HUES48 (cell line): Measurements from ENCODE around the gene SPOCK1.

Experiments used
- H3K27ac ChIP-seq: one replicate; pipeline ENCODE4 v1.7.0; 2013; ENCODE audit warnings: low read depth, low read length, inconsistent platforms
- H3K27me3 ChIP-seq: 2 replicates; pipeline ENCODE4 v1.6.1; 2013; ENCODE audit warnings: mild to moderate bottlenecking, low read length; ENCODE audit not compliant: control insufficient read depth, insufficient read depth
- H3K36me3 ChIP-seq: 2 replicates; pipeline ENCODE4 v1.6.1; 2013; ENCODE audit warnings: low read length; ENCODE audit not compliant: control insufficient read depth, insufficient read depth
- H3K4me1 ChIP-seq: 2 replicates; pipeline ENCODE4 v1.6.1; 2013; ENCODE audit warnings: mild to moderate bottlenecking, low read length; ENCODE audit not compliant: control insufficient read depth, insufficient read depth
- H3K4me3 ChIP-seq: 2 replicates; pipeline ENCODE4 v1.5.1; 2013; ENCODE audit warnings: mild to moderate bottlenecking, low read depth, low read length
- H3K9ac ChIP-seq: 2 replicates; pipeline ENCODE4 v1.6.1; 2013; ENCODE audit warnings: mild to moderate bottlenecking, low read depth, low read length, moderate library complexity
- H3K9me3 ChIP-seq: 2 replicates; pipeline ENCODE4 v1.6.1; 2013; ENCODE audit warnings: low read length; ENCODE audit not compliant: control insufficient read depth, insufficient read depth

The SPOCK1 gene

GRCh38 chr5:137412136-137412535, 87.0 kb downstream of the SPOCK1 start:
- Histone ChIP-seq H3K27me3 (no peaks in the 10 kb centered on the region), H3K36me3 (no peaks in the 10 kb centered on the region), H3K4me1 (no peaks in the 10 kb centered on the region), H3K27ac (no peak overlapping the region), H3K4me3 (no peak overlapping the region), H3K9ac (no peak overlapping the region), H3K9me3 (no peaks in the 10 kb centered on the region)

GRCh38 chr5:137410234-137411010, 88.7 kb downstream of the SPOCK1 start:
- H3K36me3 ChIP-seq, result no peaks in the 10 kb centered on the region
- H3K9ac ChIP-seq, result no peak overlapping the region
- H3K4me1 ChIP-seq, result no peaks in the 10 kb centered on the region
- no peaks in the 10 kb centered on the region for H3K27me3 ChIP-seq
- no peak overlapping the region for H3K4me3 ChIP-seq
- no peaks in the 10 kb centered on the region for H3K9me3 ChIP-seq
- no peak overlapping the region for H3K27ac ChIP-seq

DNA sequence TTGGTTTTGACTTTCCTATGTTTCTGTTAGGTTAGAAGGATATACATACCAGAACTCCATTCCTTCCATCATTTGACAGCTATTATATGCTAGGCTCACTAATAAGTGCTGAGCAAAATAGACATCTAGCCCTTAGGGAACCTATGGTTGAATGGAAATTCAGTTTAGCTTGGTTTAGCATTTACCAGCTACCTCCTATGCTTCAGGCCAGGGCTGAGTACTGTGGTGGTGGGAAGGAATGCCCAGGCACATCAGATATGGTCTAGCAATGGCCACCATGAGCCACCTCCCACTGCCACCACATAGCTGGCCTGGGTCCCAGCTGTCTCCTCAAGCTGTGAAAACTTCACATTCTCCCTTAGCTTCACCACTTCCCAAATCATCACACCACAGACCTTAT, 89.4 kb downstream of the SPOCK1 start:
- Histone ChIP-seq H3K4me1 (no peaks in the 10 kb centered on the region), H3K27me3 (no peaks in the 10 kb centered on the region), H3K9me3 (no peaks in the 10 kb centered on the region), H3K4me3 (no peak overlapping the region), H3K27ac (no peak overlapping the region), H3K9ac (no peak overlapping the region), H3K36me3 (no peaks in the 10 kb centered on the region)

DNA sequence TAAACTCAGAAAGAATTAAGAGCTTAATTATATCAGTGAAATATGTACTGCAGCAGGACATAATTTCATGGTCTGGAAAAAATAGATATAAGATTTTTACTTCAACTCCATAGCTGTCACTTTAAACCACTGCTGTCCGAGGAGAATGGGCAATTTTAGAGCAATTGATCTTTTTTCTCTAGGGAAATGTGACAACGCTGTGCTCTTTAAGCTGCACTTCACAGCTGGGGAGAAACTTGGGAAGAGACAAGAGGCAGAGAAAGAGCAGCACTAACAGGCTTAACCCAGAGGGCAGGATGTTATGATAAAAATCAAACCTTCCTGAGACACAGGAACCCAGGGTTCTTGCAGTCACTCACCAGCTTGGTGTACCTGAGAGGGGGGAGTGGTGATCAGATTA, 92.0 kb downstream of the SPOCK1 start:
- H3K36me3 ChIP-seq, result no peaks in the 10 kb centered on the region
- no peaks in the 10 kb centered on the region for H3K4me1 ChIP-seq
- no peaks in the 10 kb centered on the region for H3K27me3 ChIP-seq
- no peak overlapping the region for H3K27ac ChIP-seq
- no peak overlapping the region for H3K9ac ChIP-seq
- H3K4me3 ChIP-seq, result no peak overlapping the region
- H3K9me3 ChIP-seq, result no peaks in the 10 kb centered on the region

DNA sequence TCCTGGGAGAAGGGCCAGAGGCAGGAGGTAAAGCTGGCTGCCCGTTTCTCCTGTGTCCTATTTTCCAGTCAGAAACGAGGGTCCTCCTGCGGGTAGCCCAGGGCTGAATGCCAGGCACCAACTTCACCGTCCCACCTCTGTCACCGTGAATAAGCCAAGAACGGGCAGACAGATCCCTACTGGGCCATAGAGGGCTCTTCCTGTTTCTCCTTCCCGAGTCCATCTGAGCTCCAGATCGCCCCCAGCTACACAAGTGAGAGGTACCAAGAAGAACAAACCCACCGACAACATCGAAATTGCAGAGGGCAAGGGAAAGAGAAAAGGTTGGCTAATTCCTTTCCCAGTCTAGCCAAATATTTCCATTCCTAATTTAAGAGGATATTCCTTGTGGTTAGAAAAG, 93.7 kb downstream of the SPOCK1 start:
- Histone ChIP-seq H3K27ac (no peak overlapping the region), H3K9me3 (no peaks in the 10 kb centered on the region), H3K4me3 (no peak overlapping the region), H3K27me3 (no peaks in the 10 kb centered on the region), H3K36me3 (no peaks in the 10 kb centered on the region), H3K9ac (no peak overlapping the region), H3K4me1 (no peaks in the 10 kb centered on the region)

- H3K9ac ChIP-seq, result no peak overlapping the region
- no peak overlapping the region for H3K27ac ChIP-seq
- H3K27me3 ChIP-seq, result no peaks in the 10 kb centered on the region
- H3K36me3 ChIP-seq, result no peaks in the 10 kb centered on the region
- H3K4me1 ChIP-seq, result no peaks in the 10 kb centered on the region
- H3K9me3 ChIP-seq, result no peaks in the 10 kb centered on the region
- H3K4me3 ChIP-seq, result no peak overlapping the region
Observed at GRCh38 chr5:137403869-137404268, 95.3 kb downstream of the SPOCK1 start.

- H3K36me3 ChIP-seq, result no peaks in the 10 kb centered on the region
- no peaks in the 10 kb centered on the region for H3K27me3 ChIP-seq
- H3K9me3 ChIP-seq, result no peaks in the 10 kb centered on the region
- no peak overlapping the region for H3K27ac ChIP-seq
- no peaks in the 10 kb centered on the region for H3K4me1 ChIP-seq
- H3K9ac ChIP-seq, result no peak overlapping the region
- no peak overlapping the region for H3K4me3 ChIP-seq
Observed at GRCh38 chr5:137402436-137403187, 96.5 kb downstream of the SPOCK1 start.

DNA sequence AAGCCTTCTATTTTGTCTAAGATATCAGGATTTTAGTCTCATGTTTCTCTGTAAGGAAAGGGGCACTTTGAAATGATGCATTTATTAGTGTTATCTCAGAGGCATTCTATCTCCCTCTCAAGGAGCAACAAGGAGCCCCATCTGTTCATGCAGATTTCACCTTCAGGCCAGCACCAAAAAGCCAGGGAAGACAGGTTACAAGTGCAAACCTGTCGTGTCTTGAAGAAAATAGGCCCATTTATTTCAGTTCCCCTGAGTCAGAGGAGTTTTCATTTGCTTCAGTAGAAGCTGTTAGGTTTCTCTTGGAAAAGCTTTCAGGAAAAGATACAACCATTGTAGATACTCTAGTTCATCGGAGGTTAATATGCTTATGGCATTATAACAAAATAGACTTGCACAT, 97.2 kb downstream of the SPOCK1 start:
- Histone ChIP-seq H3K4me1 (no peaks in the 10 kb centered on the region), H3K9me3 (no peaks in the 10 kb centered on the region), H3K4me3 (no peak overlapping the region)

GRCh38 chr5:137400571-137400970, 98.6 kb downstream of the SPOCK1 start:
- Histone ChIP-seq H3K27me3 (no peaks in the 10 kb centered on the region), H3K4me3 (no peak overlapping the region), H3K9ac (no peak overlapping the region), H3K36me3 (no peaks in the 10 kb centered on the region), H3K27ac (no peak overlapping the region), H3K4me1 (no peaks in the 10 kb centered on the region), H3K9me3 (no peaks in the 10 kb centered on the region)

More for the DNA sequence above, 97.2 kb downstream of the SPOCK1 start:
- H3K27ac ChIP-seq, result no peak overlapping the region
- no peaks in the 10 kb centered on the region for H3K27me3 ChIP-seq
- H3K36me3 ChIP-seq, result no peaks in the 10 kb centered on the region
- H3K9ac ChIP-seq, result no peak overlapping the region

DNA sequence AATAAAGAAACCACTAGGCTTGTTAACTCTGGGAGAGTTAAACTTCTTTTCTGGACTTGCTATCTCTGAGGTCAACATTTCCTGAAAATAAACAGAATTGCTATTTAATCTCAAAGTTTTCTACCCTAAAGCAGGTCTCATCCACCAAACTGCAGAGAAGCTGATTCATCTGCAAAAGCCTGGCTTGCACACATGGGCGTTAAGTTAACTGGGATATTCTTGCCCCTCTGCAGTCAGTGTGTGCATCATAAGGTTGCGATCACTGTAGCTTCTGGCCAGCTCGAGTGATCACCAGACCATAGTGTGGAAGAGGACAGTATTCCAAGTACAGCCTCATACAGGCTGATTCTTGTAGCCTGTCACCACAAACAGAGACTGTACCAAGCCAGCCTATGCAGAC, 99.2 kb downstream of the SPOCK1 start:
- Histone ChIP-seq H3K36me3 (no peaks in the 10 kb centered on the region), H3K9ac (no peak overlapping the region), H3K4me1 (no peaks in the 10 kb centered on the region), H3K27me3 (no peaks in the 10 kb centered on the region), H3K9me3 (no peaks in the 10 kb centered on the region), H3K4me3 (no peak overlapping the region), H3K27ac (no peak overlapping the region)

DNA sequence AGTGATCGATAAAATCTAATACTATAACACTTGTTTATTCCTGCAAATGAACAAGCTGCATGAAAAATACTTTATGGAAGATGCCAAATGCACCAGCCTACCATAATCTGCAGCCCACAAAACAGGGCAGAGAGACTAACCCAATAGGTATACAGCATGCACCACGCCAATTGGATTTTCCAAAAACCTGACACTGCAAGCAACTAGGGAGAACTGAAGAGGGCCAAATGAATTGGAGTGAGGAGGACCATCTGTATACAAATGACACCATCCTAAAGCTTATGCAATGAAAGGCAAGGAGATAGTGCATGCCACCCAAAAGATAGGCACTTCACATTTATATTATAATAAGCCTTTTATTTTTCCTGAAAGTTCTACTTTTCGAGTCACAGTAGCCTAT, 100.4 kb downstream of the SPOCK1 start:
- no peak overlapping the region for H3K4me3 ChIP-seq
- H3K4me1 ChIP-seq, result no peaks in the 10 kb centered on the region
- H3K9ac ChIP-seq, result no peak overlapping the region
- H3K27me3 ChIP-seq, result no peaks in the 10 kb centered on the region
- no peaks in the 10 kb centered on the region for H3K36me3 ChIP-seq
- no peaks in the 10 kb centered on the region for H3K9me3 ChIP-seq
- no peak overlapping the region for H3K27ac ChIP-seq
